ENCODE results near the gene CCDC69. TPM values are rescaled to one million over a fixed set of nuclear protein-coding genes. Genes with fewer than 3 reads are reported as not detected.
"Not testable (repeated sequence)": the region's sequence is repeated elsewhere in the genome, so short reads cannot be mapped to it uniquely, and the experiment has no call there.

The CCDC69 gene
- total RNA-seq, 1 donor from 2014 or later: 8.4 TPM

- no peak for ATAC-seq
Observed at GRCh38 chr5:151245680-151246219, 21.9 kb upstream of the CCDC69 start.

- no peak for ATAC-seq
Observed at GRCh38 chr5:151244206-151244605, 20.3 kb upstream of the CCDC69 start.

- ATAC-seq: no peak
Observed at GRCh38 chr5:151243564-151243963, 19.7 kb upstream of the CCDC69 start.

- no peak for ATAC-seq
Observed at GRCh38 chr5:151243127-151243526, 19.2 kb upstream of the CCDC69 start.

GRCh38 chr5:151240924-151241635, 17.2 kb upstream of the CCDC69 start:
- ATAC-seq: no peak

- not testable (repeated sequence) for ATAC-seq
Observed at GRCh38 chr5:151240268-151240835, 16.5 kb upstream of the CCDC69 start.

- peak; percentile 82 for ATAC-seq
Observed at GRCh38 chr5:151239237-151239861, 15.5 kb upstream of the CCDC69 start.

- ATAC-seq: peak; percentile 29
Observed at GRCh38 chr5:151238303-151238741, 14.4 kb upstream of the CCDC69 start.

- no peak for ATAC-seq
Observed at GRCh38 chr5:151237685-151238084, 13.8 kb upstream of the CCDC69 start.

GRCh38 chr5:151236888-151237287, 13.0 kb upstream of the CCDC69 start:
- ATAC-seq: no peak

GRCh38 chr5:151235239-151235571, 11.3 kb upstream of the CCDC69 start:
- not testable (repeated sequence) for ATAC-seq

GRCh38 chr5:151234476-151235238, 10.8 kb upstream of the CCDC69 start:
- ATAC-seq: peak; percentile 63

GRCh38 chr5:151233616-151234085, 9.8 kb upstream of the CCDC69 start:
- ATAC-seq: peak; percentile 14

- ATAC-seq: no peak
Observed at GRCh38 chr5:151231359-151231758, 7.5 kb upstream of the CCDC69 start.

- ATAC-seq: peak; percentile 22
Observed at GRCh38 chr5:151230048-151230680, 6.3 kb upstream of the CCDC69 start.

GRCh38 chr5:151228986-151229385, 5.1 kb upstream of the CCDC69 start:
- ATAC-seq: no peak

- ATAC-seq: no peak
Observed at GRCh38 chr5:151227918-151228447, 4.1 kb upstream of the CCDC69 start.

GRCh38 chr5:151225475-151225874, 1.6 kb upstream of the CCDC69 start:
- ATAC-seq: no peak

- ATAC-seq: no peak
Observed at GRCh38 chr5:151225071-151225470, 1.2 kb upstream of the CCDC69 start.

GRCh38 chr5:151224372-151224771, 480 bp upstream of the CCDC69 start:
- peak; percentile 28 for ATAC-seq

- ATAC-seq: peak; percentile 72
Observed at GRCh38 chr5:151222790-151223446, 974 bp downstream of the CCDC69 start.

Measured in esophagus mucosa (tissue), 1 donor.